SHP77 treated with DMSO at 0.1 percent for 48 hours (cell line): Measurements from ENCODE around the gene ARHGAP30.

Experiments
- DNase-seq: peaks from one replicate; lab custom pipeline; 2025; lab: John Stamatoyannopoulos, UW

ARHGAP30 gene

DNA sequence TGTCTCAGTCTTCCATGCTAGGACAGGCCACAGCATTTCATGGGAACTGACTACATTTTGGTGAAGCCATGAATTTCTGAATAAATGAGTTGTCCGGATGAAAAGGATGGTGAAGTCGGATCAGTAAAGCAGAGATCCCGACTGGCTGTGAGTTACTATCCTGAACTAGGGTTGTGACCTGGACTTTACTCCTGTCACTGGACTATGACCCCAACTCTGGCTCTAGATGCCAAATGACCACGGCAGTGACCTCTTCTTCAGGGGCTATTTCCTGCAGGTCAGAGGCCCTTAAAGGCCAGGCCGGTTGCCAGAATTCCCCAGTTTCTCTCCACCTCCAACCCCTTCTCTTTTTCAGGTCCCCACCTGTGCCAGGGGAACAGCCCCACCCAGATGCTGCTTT is 21.4 kb upstream of the ARHGAP30 start:
- no peak for DNase-seq

- no peak for DNase-seq
Measured at GRCh38 chr1:161090617-161091016, 20.9 kb upstream of the ARHGAP30 start.

GRCh38 chr1:161089938-161090337 is 20.2 kb upstream of the ARHGAP30 start:
- DNase-seq: no peak

GRCh38 chr1:161089251-161089924 is 19.7 kb upstream of the ARHGAP30 start, which contains the start of gene NECTIN4:
NECTIN4 (minus strand) TSS chr1:161089558; CDS start chr1:161089296, 262 bp downstream.
- no peak for DNase-seq

DNA sequence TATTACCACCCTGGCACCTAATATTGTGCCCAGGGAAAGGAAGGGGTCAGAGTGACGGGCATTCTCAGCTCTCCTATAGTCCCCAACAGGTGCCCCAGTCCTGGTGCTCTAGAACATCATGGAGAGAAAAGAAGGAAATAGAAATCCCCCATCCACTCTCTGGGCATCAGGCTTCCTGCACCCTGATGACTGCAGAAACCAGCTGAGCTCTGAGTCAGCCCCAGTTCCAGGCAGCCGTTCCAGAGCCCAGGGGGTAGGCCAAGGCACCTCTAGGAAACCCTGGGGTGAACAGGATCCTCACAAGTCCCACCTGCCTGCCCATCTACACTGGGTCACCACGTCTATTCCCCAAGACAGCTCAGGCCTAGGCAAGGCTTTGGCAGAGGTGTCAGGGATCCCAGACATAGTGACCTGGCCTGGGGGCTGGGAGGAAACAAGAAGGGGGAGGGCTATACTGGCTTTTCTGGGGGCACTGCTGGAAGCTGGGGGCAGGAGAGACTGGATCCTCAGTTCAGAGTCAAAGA is 19.0 kb upstream of the ARHGAP30 start:
- DNase-seq: no peak

DNA sequence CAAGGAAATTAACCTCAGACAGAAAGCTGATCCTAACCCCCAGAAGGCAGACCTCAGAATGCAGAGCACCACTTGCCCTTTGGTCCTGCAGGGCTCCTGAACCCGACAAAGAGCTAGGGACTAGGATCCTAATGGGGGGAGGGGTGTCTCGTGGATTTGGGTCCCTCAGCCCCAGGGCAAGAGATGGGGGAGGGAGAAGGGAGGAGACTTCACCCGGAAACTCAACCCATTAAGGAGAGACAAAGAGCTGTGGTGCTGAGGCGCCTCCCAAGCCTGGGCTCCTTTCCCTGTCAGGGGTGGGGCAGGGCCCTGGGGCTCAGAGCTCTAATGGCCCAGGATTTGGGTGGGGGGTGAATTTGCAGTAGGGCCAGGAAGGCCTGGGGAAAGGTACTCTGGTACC is 16.8 kb upstream of the ARHGAP30 start:
- DNase-seq: no peak

DNA sequence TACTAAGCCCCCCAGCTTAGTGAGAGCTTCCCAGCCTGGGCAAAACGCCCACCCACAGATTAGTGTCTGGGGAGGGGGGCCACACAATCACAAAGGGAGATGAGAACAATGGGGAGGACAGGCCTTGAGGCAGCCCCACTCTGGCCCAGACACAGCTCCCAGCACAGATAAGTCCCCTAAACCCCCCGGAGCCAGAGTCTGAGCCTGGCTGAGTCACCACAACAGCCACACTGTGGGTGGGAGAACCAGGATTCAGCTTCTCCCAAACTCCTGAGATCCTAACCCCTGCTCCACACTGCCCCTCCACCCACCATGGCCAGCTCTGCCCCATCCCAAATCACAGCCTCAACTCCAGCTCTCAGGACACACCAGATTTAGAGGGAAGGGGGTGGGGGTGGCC is 15.5 kb upstream of the ARHGAP30 start:
- DNase-seq: no peak

DNA sequence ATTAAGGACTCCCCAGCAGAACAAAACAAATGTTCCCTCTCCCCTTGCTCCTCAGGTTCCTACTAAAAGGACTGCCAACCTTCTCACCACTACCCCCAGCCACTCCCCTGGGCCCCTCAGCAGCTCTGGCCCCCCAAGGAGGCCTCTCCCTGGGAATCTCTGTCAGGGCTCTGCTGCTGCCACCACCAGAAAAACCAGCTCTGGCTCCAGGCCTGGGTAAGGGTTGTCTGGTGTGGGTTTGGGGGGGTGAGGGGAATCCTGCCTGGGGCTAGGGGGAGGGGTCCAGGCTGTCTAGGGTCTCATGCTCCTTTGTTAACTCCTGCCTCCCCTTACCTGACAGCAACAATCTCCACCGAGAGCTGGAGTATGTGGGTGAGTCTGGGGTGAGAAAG is 14.9 kb upstream of the ARHGAP30 start:
- DNase-seq: no peak

GRCh38 chr1:161083748-161084596 is 14.3 kb upstream of the ARHGAP30 start:
- DNase-seq: no peak

GRCh38 chr1:161082996-161083747 is 13.5 kb upstream of the ARHGAP30 start:
- DNase-seq: no peak

GRCh38 chr1:161082483-161082882 is 12.8 kb upstream of the ARHGAP30 start:
- no peak for DNase-seq

DNA sequence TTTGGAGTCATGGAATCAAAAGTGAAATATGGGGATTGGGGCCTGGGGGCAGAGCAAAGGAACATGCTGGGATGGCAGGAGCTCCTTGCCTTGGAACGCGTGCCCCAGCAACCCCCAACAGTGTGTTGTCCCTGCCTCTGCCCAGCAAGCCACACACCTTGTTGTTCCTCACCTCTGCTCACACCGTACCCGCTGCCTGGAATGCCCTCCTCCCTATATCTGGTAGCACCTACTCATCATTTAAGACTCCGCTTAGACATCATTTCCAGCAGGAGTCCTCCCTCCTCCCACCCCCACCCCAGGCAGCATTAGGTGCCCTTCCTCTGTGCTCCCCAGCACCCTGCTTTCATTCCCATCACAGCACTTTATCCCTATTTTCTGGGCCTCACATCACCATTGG is 11.8 kb upstream of the ARHGAP30 start:
- no peak for DNase-seq

- no peak for DNase-seq
Measured at GRCh38 chr1:161080441-161081405, 11.0 kb upstream of the ARHGAP30 start.

DNA sequence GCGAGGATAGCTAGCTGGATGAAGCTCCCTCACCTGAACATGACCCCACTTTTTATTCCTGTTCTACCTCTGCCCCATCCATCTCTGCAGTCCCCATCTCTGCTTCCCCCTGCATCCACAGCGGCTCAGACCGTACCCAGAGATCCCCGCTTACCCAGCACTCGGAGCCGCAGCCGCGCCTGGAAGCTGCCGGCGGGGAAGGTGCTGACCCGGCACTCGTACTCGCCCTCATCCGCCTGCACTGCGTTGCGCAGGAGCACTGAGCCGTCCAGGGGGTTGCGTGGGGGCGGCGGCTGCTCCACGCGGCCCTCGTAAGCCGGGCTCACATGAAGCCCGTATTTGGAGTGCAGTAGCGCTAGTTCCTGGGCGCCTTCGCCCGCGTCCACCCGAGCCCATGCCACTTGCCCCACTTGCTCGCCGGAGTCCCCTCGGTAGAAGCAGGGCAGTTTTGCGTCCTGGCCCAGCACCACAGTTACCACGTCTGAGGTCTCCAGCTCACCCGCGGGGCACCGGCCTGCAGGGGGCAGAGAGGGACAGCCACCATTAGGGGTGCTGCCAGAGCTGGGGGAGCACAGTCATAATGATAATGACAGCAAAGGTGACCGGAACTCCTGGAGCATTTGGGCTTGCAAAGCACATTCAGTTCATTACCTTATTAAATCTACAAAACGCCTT is 9.9 kb upstream of the ARHGAP30 start:
- no peak for DNase-seq

DNA sequence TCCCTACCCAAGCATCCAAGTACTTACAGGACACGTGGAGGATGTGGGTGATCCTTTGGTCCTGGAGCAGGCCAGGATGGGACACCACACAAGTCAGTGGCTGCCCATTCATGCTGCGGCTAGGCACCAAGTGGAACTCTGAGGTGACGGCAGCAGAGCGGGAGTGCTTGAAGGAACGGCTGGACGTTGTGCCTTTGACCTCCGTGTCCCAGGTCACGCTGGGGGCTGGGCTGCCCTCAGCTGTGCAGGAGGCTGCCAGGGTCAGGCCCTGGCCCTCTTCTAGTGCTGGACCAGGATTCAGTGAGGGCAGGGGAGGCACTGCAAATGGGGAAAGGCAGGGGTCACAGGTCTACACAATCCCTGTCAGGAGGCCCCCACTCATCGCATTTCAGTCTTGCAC is 7.7 kb upstream of the ARHGAP30 start:
- no peak for DNase-seq

- no peak for DNase-seq
Measured at GRCh38 chr1:161076410-161076809, 6.7 kb upstream of the ARHGAP30 start.

DNA sequence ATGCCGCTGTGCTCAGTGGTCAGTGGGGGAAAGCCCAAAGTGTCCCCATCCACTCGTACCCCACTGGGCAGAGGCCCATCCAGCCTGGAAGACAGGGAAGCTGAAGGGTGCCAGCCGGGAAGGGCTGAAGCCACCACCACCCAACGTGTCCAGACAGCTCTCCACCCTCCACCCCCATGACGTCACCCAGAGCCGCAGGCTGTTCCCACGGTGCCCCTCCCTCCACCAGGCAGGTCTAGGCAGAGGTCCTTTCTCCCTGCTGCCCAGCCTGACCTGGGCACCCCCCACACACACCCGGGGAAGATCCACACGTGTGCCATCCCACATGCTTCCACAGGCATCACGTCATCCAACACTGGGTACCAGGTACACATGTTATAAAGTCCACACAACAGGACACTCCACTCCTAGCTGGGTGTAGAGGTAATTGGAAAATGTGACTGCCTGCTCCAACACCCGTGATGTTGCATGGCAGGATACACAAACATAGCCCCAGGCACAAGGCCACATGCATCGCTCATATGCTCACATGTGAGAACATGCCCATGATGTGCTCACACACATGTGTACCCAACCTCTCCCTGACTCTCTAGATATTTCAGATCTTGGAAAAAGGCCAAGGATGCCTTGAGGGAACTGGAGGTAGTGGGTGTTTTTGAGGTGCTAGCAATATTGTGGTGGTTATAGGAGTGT is 5.1 kb upstream of the ARHGAP30 start:
- DNase-seq: no peak

DNA sequence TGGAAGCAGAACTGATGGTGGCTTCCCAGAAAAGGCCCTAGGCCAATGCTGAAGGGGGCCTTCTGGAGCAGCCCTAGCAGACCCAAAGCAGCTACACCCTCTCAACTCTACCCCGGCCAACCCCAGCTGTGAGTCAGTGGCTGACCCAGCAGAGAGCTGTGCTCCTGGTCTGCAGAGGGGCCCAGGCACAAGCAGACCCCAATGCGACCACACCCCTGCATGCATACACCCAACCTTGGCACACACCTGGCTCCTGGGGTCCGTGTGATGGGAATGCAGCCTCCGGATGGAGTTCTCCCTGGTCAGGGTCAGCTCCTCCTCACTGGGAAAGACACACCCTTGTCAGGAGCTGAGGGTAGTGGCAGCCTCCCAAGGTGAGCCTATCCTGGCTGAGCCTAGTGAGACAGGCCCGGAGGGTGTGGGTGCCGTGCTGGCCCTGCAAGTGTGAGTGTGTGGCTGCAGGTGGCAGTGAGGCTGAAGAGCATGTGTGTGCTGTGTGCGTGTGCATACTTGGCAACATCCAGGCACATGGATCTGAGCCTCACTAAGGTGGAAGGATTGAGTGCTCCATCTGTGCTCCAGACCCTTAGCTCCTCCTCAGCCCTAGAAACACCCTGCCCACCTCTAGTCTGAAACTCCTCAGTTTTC is 3.9 kb upstream of the ARHGAP30 start:
- no peak for DNase-seq

DNA sequence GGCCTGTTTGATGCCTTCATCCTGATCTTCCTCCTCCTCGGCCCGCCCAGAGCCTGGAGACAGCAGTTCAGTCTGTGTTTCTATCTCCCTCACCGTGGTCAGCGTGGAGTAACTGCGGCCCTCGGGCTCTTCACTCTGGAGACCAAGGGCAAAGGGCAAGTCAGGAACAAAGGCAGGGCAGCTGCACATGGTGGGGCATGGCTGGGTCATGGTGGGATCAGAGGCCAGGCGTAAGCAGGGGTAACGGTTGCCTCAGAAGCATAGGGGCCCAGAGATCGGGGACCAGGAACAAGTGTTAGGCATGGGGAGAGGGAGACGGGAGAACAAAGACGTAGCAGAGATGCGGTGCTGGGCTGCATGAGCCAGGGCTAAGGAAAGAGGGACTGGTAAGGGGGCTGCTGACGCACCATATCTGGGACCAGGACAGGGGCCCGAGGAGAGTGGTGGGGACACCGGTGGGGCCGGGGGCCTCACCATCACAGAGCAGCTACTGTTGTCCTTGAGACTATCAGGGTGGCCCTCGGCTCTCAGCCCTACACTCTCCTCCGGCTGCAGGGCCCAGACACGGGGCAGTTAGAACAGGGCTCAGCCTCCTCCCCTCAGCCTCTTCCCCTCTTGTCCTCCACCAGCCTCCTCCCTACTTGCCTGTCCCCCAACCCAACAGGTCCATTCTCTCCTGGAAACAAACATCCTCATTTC is 3.2 kb upstream of the ARHGAP30 start:
- DNase-seq: no peak
